ENCODE measurements around the gene KRTAP3-2.
"Not testable (repeated sequence)": the region's sequence is repeated elsewhere in the genome, so short reads cannot be mapped to it uniquely, and the experiment has no call there.

The KRTAP3-2 gene

DNA sequence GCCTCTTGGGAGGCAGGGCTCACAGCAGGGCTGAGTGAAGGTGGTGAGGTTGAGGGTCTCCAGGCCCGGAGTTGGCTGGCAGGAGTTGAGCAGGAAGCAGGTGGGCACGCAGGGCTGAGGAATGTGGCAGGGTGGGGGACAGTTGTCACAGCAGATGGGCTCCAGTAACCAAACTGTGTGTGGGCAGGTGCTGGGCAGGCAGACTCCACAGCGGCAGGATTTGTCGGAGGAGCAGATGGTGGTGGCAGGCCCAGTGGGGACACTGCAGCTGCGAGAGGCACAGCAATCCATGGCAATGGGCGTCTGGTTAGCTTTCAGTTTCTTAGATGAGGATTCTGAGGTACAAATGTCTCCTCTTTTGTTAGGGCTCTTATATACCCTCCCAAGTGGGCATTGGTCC is at the start of gene KRTAP3-2:
KRTAP3-2 (minus strand) TSS at position 344 of the 400 bp plus-strand sequence; CDS start at position 291, 53 bp downstream.
- DNase-seq: not testable (repeated sequence)

DNA sequence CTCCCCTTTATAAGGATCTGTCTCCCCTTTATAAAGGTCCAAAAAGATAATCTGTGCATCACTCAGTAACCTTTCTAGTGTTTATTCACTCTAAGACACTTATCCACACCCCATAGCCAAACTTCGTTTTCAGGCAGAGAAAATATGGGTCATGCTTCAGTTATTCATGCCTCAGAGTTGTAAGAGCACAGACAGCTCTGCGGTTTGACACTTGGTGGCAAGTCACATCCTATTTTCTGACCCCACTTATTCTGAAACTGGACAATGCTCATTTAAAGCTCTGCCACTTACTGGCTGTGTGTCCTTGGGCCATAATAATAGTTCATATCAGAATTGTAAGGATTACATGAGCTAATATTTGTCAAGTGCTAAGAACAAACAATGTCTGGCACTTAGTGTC is 49.4 kb upstream of the KRTAP3-2 start:
- DNase-seq: no peak

DNA sequence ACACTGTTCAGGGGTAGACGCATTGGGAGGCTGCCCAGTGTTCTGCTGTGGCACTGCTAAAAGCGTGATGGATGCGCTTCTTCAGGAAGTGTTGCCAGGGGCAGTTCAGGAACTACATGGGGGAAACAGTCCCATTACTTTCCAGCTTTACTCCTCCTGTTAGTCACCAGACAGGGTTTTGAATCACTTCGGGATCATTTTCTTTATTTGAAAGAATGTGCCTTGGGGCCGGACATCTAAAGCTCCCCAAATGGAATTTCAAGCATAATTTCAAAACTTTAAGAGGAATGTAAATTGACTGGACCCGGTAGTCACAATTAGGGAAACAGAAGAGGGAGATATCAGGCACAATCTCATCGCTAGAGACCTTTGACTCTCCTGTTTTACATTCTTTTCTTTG is 48.7 kb upstream of the KRTAP3-2 start:
- no peak for DNase-seq

DNA sequence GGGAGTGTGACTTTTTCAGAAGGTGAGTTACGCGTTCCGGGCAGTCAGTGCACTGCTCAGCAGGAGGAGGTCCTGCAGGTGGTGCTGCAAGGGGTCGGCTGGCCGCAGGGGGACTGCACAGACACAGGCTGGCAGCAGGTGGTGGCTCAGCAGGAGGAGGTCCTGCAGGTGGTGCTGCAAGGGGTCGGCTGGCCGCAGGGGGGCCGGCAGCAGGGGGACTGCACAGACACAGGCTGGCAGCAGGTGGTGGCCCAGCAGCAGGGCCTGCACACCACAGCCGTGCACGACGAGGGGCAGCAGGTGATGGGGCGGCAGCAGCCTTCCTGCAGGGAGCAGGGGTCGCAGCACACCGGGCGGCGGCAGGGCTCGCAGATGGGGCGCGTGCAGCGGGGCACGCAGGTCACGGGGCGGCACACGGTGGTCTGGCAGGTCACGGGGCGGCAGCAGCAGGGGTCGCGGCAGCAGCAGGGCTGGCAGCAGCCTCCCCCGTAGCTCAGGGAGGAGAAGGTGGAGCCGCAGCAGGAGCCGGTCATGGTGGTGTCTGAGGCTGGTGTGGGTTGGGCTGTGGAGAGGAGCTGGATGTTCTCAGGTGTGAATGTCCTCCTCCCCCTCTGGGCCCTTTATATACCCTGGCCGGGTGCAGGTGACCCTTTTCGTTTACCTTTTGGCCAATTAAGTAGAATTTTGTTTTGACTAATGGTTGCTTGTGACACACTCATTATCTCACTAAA is 47.2 kb upstream of the KRTAP3-2 start, which contains the start of gene KRTAP2-1:
KRTAP2-1 (minus strand) TSS at position 582 of the 731 bp plus-strand sequence; CDS start at position 533, 49 bp downstream.
- not testable (repeated sequence) for DNase-seq

DNA sequence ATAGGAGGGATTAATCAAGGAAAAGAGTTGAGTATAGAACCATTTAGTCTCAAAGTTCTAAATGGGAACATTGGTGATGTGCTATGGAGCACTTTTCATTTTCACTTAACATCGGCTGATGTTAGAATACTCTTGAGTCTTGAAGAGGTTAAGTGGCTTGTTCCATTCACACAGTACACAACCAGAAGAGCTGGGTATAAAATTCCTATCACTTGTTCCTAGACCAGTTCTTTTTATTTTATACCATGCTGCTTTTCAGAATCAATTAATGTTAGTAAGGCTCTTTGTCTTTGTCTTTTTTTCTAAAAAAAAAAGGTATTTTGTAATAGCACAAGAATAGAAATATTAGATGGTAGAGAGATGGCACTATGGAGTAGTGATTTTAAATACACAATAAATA is 43.2 kb upstream of the KRTAP3-2 start:
- DNase-seq: no peak

DNA sequence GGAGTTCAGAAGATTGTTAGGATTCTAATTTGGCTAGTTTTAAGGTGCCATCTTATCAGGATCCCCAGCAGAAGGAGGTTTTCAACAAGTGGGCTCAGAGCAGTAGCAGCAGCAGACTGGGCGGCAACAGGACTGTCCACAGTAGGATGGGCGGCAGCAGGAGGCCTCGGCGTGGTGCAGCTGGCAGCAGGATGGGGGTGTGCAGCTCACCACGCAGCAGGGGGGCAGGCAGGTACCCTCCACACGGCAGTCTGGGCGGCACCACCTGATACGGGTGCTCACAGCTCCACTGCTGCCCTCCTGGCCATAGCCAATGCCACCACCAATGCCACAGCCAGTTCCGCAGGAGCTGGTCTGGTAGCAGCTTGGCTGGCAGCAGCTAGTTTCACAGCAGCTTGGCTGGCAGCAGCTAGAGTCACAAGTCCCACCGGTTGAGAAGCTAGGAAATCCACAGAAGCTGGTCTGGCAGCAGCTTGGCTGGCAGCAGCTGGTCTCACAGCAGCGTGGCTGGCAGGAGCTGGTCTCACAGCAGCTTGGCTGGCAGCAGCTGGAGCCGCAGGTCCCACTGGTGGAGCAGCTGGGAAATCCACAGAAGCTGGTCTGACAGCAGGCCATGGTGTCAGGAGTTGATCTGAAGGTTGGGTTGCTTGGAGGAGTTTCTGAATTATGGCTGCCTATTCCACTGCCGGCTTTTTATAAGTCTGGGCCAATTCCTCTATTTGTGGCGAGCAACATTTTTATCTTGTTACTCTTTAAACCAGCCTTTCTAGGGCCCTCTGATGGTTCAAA is 41.3 kb upstream of the KRTAP3-2 start, which contains the start of gene KRTAP1-1:
KRTAP1-1 (minus strand) TSS at position 668 of the 789 bp plus-strand sequence; CDS start at position 615, 53 bp downstream.
- peak; percentile 64 for DNase-seq

DNA sequence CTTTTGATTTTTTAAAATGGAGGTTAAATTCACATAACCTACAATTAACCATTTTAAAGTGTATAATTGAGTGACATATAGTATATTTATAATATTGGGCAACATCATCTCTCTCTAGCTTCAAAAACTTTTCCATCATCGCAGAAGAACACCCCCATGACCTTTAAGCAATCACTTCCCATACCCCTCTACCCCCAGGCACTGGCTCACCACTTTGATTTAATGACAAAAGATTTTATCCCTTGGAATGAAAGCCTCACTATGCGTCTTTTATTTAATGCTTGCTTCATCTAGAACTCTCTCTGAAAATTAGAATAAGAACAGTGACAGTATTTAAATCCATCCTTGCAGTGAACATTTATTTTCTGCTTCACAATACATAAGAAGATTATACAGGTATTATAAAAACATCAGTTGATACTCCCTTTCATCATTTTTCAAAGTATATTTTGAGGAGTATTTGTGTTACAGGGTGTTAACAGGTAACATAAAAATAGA is 38.2 kb upstream of the KRTAP3-2 start:
- DNase-seq: no peak

DNA sequence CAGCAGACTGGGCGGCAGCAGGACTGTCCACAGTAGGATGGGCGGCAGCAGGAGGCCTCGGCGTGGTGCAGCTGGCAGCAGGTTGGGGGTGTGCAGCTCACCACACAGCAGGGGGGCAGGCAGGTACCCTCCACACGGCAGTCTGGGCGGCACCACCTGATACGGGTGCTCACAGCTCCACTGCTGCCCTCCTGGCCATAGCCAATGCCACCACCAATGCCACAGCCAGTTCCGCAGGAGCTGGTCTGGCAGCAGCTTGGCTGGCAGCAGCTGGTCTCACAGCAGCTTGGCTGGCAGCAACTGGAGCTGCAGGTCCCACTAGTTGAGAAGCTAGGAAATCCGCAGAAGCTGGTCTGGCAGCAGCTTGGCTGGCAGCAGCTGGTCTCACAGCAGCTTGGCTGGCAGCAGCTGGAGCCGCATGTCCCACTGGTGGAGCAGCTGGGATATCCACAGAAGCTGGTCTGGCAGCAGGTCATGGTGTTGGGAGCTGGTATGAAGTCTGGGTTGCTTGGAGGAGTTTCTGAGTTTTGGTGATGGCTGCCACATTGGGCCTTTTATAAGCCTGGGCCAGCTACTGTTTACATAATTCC is 34.7 kb upstream of the KRTAP3-2 start, which contains the start of gene KRTAP1-3:
KRTAP1-3 (minus strand) TSS at position 529 of the 590 bp plus-strand sequence; CDS start at position 476, 53 bp downstream.
- DNase-seq: peak; percentile 73

DNA sequence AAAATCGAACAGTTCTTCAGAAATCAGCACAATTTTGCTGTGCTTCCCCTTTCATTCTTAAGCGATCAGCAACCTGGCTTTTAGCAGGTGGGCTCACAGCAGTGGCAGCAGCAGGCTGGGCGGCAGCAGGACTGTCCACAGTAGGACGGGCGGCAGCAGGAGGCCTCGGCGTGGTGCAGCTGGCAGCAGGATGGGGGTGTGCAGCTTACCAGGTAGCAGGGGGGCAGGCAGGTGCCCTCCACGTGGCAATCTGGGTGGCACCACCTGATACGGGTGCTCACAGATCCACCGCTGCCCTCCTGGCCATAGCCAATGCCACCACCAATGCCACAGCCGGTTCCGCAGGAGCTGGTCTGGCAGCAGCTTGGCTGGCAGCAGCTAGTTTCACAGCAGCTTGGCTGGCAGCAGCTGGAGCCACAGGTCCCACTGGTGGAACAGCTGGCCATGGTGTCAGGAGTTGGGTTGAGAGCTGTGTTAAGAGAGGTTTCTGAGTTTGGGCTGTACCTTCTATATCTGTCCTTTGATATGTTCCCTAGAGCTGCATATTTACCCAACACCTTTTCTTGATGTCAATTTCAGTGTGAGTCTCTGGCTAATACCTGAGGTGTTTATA is 30.0 kb upstream of the KRTAP3-2 start, which contains the start of gene KRTAP1-4:
KRTAP1-4 (minus strand) TSS at position 563 of the 613 bp plus-strand sequence; CDS start at position 446, 117 bp downstream.
- DNase-seq: peak; percentile 49

DNA sequence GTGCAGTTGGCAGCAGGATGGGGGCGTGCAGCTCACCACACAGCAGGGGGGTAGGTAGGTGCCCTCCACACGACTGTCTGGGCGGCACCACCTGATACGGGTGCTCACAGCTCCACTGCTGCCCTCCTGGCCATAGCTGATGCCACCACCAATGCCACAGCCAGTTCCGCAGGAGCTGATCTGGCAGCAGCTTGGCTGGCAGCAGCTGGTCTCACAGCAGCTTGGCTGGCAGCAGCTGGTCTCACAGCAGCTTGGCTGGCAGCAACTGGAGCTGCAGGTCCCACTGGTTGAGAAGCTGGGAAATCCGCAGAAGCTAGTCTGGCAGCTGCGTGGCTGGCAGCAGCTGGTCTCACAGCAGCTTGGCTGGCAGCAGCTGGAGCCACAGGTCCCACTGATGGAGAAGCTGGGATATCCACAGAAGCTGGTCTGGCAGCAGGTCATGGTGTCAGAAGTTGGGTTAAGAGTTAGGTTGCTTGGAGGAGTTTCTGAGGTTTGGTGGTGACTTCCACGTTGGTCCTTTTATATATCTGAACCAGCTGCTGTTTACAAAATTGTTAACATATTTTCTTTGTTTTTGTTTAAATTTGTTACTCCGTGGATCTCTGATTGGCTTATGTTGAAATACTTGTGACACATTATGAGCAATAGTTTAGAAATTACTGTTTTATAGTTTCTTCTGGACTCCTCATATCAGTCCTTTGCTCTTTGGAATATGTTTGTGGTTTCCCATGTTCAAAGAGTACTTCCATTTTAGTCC is 27.2 kb upstream of the KRTAP3-2 start, which contains the start of gene KRTAP1-5:
KRTAP1-5 (minus strand) TSS at position 494 of the 757 bp plus-strand sequence; CDS start at position 441, 53 bp downstream.
- DNase-seq: peak; percentile 68

DNA sequence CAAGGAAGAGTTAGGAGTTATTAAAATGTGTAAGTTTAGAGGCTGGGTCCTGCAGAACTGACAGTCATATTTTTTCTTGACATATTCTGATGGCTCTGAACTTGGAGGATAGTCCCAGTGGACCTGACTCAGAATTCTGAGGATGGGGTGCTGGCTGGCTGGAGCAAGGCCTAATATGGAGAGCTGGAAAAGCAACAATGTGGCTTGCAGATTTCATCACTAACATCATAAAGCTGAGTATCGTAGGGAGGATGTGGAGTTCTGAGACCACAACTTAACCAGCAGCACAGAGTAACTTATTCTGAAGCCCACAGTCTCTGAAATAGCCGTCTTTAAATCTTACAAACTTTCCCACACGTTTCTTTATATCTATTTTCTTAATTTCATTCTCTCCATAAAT is 25.0 kb upstream of the KRTAP3-2 start:
- no peak for DNase-seq

DNA sequence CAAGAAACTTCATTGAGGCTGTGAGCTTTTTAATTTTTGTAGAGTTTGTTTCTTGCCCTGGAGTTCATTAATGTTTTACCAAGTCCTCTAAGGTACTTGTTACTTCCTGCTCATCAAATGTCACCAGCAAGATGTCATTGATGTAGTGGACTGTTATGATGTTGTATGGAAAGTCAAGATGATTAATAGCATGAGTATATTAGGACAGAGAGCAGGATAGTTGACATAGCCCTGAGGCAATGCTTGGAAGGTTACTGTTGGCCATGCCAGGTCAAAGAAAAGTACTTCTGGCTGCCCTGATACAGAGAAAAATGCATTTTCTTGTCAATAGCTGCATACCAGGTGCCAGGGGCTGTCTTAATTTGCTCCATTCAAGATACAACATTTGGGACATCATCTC is 20.6 kb upstream of the KRTAP3-2 start:
- DNase-seq: no peak

DNA sequence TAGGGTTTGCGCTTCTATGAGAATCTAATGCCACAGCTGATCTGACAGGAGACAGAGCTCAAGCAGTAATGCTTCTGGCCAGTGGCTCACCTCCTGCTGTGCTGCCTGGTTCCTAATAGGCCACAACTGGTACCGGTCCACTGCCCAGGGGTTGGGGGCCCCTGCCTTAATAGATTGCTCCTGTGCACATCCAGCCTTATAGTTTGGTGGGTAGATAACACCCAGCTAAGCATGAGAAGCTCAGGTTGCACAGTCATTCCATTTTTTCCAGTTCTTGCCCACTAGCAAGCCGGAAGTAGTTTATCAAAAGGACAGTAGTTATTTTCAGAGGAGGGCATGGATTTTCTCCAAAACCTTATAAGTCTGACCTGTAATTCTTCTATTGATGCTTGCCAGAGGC is 19.7 kb upstream of the KRTAP3-2 start:
- no peak for DNase-seq

DNA sequence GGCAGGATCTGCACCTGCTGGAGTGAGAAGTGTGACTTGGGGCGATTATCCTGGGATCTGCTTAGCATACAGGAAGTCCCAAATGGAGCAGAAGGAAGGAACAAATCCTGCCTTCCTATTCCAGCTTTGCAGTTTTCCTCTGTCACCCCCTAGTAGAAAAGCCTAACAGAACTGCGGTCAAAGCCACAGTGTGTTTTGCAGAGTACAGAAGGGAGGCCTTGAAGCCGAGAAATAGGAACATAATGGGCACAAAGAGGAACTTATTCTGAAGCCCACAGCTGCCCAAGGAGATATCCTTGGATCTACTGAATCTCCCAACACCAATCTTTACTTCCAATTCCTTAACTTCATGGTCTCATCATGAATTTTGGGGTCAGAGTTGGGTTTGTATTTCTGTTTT is 18.8 kb upstream of the KRTAP3-2 start:
- DNase-seq: no peak

DNA sequence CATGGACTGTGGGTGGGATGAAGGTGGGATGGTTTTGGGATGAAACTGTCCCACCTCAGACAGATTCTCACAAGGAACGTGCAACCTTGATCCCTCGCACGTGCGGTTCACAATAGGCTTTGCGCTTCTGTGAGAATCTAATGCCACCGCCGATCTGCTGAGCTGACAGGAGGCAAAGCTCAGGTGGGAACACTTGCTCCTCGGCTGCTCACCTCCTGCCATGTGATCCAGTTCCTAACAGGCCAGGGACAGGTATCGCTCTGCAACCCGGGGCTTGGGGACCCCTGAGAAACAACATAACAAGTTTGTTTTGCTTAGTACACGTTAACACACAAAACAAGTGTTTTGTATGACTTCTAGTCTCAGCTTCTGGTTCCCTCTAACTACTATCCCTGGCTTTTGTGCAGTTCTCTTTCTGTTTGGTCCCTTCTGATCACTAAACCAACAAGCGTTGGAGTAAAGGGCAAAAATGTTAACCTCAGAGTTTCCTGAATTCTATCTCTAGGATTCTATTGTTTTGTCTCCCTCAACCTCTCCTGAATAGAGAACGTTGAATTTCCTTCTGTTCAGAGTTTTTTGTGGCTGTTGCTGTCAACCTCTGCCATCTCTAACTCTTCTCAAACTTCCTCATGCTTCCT is 17.0 kb upstream of the KRTAP3-2 start:
- no peak for DNase-seq

DNA sequence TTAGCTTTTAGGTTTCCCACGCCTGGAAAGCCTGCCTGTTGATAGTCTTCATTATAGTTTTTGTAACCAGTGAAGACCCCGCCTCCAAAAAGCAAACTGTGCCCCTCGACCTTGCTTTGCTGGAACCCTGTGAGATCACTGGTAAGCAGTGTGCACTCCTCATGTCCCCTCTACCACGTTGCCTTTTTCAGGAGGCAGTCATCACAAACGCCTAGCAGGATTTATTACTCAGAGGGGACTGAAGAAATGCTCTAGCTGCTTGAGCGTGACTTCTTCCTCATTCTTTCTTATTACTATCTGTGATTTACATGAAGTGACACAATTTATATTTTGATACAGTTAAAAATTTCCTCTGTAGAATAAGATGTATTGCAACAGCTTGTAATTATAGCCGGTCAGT is 15.7 kb upstream of the KRTAP3-2 start:
- DNase-seq: no peak

DNA sequence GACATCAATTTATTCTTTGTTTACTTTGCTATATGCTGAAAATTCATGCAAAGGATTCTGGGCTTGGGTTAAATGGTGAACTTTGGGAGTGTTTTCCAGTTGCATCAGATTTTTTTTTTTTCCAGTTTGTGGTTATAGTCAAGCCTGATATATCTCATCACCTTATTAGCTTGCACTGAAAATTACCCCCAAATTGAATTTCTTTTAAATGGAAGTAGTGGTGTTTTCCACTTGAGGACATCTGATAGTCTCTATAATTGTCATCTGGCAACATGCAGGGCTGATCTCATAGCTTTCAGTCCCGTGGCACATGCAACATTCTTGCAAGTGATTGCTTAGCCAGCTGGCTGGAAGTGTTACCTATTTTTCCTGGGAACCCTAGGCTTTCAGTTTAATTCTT is 13.9 kb upstream of the KRTAP3-2 start:
- peak; percentile 63 for DNase-seq

DNA sequence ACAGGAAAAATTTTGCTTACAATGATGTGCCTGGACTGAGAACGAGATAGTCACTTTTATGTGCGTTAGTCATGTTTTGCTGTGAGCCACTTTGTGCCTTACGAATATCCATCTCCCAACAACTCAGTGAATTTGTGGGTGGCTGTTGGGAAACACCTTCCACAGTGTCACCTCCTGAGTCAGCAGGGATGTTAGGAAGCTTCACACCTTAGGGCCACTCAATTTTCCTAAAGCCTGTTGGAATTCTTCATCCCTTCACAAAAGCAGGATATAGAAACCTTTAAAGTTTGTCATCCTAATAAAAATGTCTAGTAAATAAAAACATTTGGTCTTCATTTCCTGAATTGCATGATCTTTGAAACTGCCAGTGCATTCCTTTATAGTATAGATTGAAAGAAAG is 13.5 kb upstream of the KRTAP3-2 start:
- no peak for DNase-seq

DNA sequence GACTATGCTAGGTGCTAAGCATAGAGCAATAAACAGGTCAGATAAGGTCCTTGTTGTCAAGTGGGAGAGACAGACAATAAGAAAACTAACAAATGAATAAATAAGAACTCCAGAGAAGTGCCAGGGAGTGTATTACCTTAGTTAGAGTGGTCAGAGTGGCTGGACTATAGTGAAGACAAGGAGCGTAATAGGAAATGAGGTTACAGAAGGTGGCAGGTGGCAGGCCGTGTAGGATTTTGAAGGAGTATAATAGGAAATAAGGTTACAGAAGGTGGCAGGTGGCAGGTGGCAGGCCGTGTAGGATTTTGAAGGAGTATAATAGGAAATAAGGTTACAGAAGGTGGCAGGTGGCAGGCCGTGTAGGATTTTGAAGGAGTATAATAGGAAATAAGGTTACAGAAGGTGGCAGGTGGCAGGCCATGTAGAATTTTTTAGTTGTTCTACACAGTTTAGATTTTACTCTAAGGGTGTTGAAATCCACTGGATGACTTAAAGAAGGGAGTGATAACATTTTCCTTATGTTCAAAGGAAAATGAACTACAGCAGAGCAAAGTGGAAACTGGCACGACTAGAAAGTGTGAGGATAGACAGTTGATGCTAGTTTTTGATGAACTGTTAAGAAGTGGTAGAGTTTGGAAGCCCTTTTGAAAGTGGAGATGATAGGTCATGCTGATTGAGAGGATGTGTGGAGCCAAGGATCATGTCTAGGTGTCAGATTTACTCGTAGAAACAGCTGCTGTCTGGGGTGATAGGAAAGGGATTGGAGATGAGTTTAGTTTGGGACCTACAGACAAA is 12.8 kb upstream of the KRTAP3-2 start:
- peak; percentile 15 for DNase-seq

DNA sequence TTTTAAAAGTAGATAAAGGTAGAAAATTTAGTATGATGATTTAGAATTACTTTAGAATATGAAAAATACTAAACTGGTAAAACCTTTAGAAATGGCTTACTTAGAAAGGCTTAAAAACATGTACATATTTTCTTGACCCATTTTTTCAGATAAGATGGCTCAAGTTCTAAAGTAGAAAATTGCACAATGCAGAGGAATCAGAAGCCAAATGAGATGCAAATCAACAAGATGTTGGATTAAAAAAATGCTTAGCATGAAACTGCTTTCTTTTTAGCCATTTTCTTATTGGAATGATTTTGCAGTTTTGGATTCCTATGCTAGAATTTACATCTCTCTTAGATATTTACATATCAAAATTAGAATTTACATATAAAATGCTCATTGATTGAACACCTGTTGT is 10.7 kb upstream of the KRTAP3-2 start:
- DNase-seq: no peak

Measured in NCI-H2029 (cell line).